ENCODE data around the gene CEP295NL.

GRCh38 chr17:78896091-78896833 is 6.7 kb downstream of the CEP295NL start:
- TF ChIP-seq CTCF (conservative IDR thresholded peaks at IDR 0.05) (no peak), EZH2 (IDR thresholded peaks at IDR 0.05; ENCODE audit: low read depth) (no peak)

Data from PC-9 (cell line).